HG03108 (cell line): ENCODE data around the gene JUND.

ENCODE experiments used
- ATAC-seq: cut with Tn5 transposase; IDR thresholded peaks from one replicate; pipeline ENCODE4 v1.9.1; 2021; ENCODE audit warnings: moderate library complexity; ENCODE audit not compliant: unreplicated experiment

The JUND gene

DNA sequence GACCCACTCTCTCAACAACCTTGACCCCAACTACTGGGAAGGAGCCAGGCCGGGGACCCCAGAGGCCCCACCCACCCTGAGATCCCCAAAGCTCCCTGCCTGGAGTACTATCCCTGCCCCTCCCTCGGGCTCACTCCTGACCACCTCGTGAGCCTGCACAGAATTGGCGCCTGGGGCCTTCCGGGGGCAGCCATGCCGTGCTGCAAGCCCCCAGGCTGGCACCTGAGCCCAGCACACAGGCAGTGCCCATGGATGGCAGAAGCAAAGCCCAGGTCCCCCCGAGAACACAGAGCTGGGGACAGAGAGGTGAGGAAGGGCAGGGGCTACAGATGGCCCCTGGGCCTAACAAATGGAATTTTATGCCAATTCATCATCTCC, 27.5 kb upstream of the JUND start:
- no peak for ATAC-seq

DNA sequence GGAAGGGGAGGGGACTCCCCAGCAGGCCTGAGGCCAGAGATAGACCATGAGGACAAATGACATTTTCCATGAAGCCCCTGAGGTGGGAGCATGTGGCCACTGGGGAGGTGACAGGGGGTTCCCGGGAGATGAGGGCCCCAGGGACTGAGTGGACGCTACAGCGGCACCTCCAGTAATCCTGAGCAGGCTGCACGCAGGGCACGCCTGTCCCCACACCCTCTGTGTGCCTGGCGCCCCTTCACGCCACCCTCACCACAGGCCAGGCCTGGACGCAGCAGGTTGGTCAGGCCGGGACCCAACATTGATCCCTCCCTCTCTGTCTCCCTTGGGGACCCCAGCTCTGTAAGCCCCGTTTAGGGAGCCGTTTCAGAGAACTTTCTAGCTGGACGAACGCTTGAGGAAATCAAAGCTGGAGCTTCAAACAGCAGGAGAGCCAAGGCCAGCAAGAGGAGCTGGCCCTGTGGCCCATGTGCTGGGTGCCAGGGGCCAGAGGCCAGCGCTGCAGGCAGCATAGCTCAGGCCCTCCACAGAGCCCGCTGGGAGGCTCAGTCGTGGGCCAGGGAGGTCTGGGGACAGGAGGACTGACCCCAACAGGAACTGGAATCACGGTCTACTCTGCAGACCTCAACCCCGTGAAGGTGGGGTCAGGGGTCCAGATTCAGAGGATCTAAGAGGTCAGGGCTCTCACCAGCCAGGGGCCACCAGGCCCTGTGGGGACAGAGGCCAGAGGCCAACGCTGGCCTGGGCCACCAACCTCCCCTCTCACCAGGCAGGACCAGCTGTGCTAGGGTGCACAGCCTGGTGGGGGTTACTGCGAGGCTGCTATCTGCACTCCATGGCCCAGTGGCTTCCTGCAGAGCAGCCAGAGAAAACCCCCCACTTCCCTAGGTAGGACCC, 26.9 kb upstream of the JUND start:
- ATAC-seq: no peak

DNA sequence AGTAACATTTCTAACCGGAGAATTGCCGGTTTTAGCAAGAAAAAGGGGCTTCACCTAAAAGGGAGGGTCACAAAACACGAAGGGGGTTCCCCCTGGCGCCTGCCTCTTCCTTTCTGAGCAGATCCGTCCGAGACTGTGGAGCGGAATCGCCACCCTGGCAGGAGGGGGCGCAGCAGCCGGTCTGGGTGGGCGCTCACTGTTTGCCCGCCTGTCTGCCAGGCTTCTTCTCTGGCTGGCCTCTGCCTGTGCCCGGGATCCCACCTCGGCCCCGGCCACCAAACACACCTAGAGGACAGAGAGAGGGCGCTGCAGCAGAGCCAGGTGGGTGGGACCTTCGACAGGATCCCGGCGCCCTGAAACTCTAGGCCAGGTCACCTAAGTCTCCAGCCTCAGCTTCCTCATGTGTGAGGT, 25.9 kb upstream of the JUND start:
- ATAC-seq: no peak

DNA sequence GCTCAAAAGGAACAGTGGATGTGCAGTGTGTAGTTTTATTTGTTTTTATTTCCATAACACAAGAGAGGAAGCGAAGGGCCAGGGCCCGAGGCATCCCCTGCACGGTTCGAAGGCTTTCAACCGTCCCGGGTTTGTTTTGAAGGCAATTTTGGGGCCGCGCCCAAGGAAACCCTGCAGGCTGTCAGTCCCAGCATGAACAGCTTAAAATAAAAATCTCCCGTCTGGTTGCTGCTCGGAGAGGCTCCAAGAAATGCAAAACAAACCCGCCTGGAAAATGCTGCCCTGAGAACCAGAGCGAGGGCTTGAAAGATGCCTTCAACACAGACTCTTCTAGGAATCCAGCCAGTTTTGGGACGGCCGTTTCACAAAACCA, 25.5 kb upstream of the JUND start:
- ATAC-seq: no peak

DNA sequence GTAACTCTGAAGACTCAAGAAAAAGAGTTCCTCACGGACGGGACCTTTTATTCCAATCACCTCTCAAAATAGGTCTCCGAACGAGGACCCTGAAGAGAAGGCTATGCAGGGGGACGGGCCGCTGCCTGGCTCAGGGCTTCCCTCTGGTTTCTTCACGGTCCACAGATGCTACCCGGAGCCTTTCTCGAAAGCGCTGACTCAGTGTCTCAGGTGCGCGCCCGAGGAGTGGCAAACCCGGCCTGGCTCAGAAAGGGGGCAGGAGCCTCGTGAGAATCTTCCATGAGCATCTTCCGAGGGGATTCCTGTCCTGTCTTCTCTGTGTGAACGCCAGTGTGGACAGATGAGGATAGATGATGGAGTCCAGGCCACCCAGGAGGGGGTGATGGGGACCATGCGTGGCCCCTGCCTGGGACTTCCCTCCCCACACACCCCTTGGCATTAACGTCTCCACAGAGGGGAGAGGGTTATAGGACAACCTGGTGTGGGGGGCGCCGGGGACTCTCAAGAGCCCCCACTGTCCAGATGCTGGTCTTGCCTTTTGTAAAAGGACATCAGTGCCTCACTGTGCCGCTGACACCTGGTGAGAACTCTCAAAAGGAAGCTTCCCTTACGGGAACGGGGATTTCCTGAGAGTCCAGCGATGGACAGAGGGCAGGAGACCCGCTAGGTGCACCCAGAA, 24.9 kb upstream of the JUND start:
- ATAC-seq: no peak

DNA sequence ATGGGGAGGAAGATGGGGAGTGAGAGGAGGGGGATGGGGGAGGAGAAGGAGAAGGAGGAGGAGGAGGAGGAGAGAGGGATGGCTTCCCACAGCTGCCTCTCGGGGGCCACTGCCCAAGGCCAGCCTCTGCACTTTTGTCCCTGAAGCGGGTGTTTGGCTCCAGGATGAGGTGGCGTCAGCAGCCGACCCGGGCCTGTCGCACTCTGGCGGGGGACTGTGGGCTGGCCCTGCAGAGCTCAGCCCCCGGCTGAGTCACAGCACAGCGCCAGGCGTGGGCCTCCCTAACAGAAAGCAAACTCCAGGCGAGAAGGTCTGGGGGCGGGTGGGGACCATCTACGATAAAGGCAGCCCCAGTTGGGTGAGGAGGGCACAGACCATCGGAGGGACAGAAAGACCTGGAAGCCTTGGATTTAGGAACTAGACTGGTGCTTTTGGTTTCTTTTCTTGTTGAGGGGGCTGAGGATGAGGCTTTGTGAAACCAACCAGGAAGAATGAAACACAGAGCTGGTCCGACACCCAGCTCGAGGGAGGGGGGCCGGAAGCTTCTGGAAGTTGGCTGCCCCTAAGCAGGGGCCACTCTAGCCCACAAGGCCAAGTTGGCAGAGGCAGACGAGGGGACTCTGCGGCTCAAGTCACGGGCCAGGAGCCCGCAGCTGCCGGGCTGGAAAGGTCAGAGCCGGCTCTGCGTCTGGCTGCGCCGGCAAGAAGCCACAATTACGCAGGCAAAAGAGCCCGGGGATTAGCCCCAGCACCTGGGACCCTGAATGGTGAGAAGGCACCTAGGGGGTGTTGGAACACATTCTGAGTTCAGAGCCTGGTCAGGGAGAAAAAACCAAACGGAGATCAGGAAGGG, 23.3 kb upstream of the JUND start:
- ATAC-seq: no peak

DNA sequence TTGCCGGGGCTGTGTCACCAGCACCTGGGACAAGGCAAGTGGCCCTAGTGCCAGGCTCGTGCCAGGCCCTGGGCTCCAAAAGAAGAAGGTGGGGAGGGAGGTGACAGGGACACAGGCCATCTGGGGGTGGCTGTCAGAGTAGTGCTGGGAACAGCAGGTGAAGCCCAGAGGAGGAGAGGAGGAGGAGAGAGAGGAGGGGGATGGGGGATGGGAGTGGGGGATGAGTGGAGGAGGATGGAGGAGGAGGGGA, 22.7 kb upstream of the JUND start:
- no peak for ATAC-seq

DNA sequence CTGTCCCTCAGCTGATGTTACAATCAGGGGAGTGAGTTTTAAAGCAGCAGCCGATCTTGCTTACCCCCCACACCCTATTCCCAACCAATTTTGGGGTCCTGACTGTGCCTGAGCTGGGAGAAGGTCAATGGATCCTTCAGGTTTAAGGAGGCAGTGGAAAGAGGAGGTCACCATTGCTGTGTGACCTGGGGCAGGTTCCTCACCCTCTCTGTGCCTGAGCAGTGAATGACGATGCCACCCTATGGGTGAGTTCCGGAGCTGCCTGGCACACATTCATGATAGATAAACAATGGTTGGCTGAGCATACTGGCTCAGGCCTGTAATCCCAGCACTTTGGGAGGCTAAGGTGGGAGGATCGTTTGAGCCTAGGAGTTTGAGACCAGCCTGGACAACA, 20.3 kb upstream of the JUND start:
- no peak for ATAC-seq

DNA sequence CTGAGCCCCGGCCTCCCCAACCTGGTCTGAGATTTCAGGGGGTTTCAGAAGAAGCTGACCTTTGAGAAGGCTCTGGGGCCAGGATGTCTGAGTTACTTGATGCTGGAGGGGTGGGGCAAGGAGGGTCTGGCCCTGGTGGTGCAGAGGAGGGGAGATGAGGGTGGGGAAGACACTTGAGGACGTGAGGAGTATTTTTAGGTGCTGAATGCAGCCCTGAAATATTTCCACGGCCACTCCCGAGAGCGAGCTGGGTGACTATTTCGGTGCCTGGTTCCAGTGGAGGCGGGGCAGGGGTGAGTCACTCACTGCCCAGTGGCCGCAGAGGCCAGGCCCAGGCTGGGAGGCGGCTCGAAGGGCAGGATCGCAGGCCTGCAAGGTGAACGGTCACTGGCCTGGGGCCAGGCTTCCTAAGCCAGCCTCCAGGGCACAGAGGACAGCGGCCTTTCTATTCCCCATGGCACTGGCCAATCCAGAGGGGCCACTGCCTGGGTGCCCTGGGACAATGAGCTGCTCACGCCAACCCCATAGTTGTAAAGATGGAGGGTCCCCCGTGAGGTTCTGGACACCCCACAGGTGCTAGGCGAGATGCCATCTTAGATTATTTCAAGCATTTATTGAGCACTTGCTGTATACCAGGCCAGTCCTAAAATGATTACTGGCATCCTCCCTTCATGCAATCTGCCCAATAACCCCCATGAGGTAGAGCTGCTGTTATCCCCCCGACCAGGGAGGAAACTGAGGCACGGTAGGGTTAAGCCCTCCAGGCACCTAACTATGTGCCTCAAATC, 19.7 kb upstream of the JUND start:
- ATAC-seq: no peak

DNA sequence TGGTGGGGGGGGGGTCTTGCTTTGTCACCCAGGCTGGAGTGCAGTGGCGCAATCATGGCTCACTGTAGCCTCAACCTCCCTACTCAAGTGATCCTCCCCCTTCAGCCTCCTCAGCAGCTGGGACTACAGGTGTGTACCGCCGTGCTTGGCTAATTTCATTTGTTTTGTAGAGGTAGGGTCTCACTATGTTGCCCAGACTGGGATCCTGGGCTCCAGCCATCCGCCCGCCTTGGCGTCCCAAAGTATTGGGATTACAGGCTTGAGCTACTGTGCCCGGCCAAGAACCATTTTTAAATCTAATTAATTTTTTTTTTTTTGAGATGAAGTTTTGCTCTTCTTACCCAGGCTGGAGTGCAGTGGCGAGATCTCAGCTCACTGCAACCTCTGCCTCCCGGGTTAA, 18.2 kb upstream of the JUND start:
- ATAC-seq: no peak

DNA sequence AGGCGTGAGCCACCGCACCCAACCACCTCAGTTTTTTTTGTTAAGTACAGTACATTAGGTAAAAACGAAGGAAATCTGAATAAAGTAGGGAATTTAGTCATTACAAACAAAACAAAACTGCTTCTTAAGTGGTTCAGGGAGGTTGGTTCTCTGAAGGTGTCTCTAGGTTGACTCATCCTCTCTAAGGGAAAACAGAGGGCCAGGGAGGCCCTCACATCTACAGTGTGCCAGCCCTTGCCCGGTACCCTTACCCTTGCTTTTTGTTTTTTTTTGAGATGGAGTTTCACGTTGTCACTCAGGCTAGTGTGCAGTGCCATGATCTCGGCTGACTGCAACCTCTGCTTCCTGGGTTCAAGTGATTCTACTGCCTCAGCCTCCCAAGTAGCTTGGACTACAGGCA, 17.2 kb upstream of the JUND start:
- ATAC-seq: no peak

DNA sequence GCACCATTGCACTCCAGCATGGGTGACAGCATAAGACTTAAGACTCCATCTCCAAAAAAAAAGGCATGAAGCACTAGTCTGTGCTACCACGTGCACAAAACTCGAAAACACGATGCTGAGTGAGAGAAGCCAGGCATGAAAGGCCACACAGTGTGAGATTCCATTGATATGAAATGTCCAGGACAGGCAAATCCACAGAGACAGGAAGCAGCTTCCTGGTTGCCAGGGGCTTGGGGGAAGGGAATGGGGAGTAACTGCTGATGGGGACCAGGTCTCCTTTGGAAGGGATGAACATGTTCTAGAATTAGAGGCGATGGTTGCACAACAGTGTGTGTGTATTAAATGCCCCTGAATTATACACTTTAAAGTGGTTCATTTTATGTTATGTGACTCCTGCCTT, 15.9 kb upstream of the JUND start:
- ATAC-seq: no peak

DNA sequence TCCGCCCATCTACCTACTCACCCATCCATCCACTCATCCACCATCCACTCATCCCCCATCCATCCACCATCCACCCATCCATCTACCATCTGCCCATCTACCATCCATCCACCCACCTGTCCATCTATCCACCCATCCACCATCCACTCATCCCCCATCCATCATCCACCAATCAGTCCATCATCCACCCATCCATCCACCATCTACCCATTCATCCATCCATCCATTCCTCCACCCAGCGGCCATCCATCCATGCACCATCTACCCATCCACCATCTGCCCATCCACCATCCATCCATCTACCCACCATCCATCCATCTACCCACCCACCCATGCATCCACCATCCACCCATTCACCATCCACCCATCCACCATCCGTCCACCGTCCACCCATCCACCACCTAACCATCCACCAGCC, 13.6 kb upstream of the JUND start:
- ATAC-seq: no peak

DNA sequence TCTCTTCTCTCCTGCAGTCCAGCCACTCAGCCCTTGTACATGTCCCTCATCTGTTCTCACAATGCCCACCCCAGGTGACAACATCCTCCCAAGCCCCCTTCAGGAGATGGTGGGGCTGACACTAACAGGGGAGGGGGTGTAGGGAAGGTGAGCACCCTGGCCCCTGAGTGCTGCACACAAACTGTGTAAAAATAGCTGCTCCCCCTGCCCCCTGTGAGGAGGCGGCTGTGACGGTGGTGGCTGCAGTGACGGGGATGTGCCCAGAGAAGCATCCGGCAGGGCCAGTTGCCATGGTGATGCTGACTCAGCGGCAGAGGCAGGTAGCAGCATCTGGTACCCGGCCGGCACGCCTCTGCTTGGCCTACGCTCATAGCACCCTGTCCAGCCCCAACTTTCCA, 13.0 kb upstream of the JUND start:
- ATAC-seq: no peak

DNA sequence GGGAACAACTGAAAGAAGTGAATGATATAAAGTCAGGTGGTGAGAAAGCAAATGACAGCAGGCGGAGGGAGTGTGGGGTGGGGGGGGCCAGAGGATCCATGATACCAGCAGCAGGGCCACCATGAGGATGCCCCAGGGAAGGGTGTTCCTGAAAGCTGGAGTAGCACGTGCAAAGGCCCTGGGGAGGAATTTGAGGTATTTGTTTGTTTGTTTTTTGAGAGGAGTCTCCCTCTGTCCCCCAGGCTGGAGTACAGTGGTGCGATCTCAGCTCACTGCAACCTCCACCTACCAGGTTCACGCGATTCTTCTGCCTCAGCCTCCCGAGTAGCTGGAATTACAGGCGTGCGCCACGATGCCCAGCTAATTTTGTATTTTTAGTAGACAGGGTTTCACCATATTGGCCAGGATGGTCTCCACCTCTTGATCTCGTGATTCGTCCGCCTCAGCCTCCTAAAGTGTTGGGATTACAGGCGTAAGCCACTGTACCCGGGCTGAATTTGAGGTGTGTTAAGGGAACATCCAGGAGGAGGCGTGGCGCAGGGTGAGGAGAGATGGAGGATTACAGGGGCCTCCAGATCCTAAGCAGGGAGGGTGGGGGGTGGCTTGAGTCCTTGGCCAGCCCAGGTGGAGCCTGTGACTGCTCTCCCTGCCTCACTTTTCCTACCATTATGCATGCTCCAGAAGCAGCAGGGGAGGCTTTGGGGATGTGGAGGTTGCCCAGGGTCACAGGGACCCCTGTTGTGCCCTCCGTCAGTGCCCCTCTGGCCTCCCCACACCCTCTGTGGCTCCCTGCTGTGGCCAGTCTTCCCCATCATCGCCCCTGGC, 12.4 kb upstream of the JUND start:
- ATAC-seq: no peak

DNA sequence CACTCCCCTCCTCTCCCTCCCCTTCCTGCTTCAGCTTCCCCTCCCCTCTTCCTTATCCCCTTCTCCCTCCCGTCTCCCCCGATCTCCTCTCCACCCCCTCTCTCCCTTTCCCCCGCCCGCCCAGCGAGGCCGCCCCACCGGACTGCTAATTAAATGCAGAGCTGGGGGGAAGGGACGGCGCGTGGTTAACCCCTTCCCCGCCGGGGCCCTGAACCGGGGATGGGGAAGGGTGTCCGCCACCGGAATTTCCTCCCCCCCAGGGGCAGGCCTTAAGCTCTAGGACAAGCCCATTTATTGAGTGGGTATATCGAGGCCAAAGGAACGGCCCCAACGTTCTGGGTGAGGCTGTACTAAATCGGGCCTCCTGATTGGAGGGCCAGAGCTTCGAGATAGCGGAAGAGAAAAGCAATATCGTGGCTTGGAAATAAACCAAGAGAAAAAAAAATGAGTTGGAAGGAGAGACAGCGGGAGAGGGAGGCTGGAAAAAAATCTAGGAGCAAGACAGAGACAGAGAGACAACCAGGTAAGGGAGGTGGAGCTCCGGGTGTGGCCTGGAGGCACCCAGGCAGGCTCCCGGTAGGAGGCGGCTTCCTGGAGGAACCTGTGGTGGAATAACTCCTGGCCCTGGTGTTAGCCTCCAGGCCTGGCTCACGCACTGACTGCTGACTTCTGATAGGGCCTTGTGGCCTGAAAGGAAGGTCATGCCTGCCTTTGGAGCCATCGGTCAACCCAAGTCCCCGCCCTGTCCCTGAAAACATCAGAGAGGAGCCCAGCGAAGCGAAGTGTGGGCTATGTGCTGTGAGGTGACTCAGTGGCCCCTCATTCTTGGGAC, 11.6 kb upstream of the JUND start:
- ATAC-seq: no peak

DNA sequence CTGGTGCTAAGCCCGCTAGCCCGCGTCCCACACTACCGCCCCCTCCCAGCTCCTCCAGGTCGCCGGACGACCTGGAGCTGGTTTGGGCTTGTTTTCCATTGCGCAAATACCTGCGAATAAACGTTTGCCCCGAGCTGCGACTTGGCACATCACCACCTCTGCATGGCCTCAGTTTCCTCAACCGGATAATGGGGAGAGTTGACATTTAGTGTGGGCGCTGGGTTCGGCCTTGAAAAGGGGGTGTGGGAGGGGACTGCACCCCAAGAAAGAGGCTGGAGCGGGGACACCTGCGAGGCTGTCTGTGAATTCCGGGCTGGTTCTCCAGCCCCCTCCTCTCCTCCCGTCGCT, 11.0 kb upstream of the JUND start:
- no peak for ATAC-seq

DNA sequence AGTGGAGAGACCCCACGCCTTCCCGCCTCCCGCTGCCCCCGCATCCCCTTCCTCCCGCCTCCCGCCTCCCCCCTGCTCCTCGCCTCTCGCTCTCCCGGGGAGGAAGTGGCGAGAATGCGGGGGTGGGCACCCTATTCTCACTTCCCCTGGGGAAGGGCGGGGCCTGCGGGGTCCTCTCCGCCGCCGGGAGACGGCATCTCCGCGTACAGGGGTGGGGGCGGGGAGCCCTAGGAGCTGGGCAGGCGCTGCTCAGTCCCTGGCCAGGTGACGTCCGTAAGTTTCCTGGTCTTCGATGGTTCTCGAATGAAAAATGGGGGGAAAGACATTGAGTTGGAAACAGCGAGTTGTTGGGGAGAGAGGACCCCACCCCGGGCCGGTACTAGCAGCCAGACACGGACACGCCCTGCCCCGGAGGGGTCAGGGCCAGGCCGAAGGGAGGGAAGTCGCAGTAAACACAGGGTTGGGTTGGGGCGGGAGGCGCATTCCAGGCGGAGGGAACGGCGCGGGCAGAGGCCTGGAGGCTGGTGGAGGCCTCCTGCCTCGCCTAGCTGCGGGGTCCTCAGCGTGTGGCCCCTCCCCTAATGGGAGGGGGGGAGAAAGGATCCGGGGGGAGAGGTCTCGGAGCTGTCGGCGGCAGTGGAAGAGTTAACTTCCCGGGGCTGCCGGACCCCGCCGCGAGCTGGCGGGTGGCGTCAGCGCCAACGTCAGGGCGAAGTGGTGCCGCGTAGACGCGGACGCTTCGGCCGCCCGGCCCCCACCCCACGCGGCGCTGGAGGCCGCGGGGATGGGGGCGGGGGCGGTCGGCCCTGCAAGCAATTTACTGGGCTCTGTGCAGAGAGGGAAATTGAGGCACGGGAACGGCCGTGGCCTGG, 10.4 kb upstream of the JUND start:
- ATAC-seq: peak; percentile 42
